WI38 (cell line): ENCODE results near the gene SLC9A9.

Experiments
- H3K4me3 ChIP-seq: 2 replicates; pipeline ENCODE4 v1.5.1; 2011; ENCODE audit warnings: low read depth, mild to moderate bottlenecking, control low read depth, low read length
- CTCF ChIP-seq: IDR thresholded peaks from 2 replicates; pipeline ENCODE4 v1.5.1; 2012; ENCODE audit warnings: low read depth, mild to moderate bottlenecking, control low read depth, low read length

The SLC9A9 gene

GRCh38 chr3:143430568-143430967 is 417.7 kb downstream of the SLC9A9 start:
- TF ChIP-seq CTCF: no peak
- H3K4me3 ChIP-seq: no peak overlapping the region

GRCh38 chr3:143429628-143430514 is 418.4 kb downstream of the SLC9A9 start:
- no peak for TF ChIP-seq CTCF
- H3K4me3 ChIP-seq: no peak overlapping the region

GRCh38 chr3:143428294-143428693 is 420.0 kb downstream of the SLC9A9 start:
- H3K4me3 ChIP-seq: no peak overlapping the region
- no peak for TF ChIP-seq CTCF

GRCh38 chr3:143427631-143428030 is 420.6 kb downstream of the SLC9A9 start:
- no peak for TF ChIP-seq CTCF
- no peak overlapping the region for H3K4me3 ChIP-seq

GRCh38 chr3:143424874-143425273 is 423.4 kb downstream of the SLC9A9 start:
- no peak overlapping the region for H3K4me3 ChIP-seq
- TF ChIP-seq CTCF: no peak

- no peak overlapping the region for H3K4me3 ChIP-seq
- no peak for TF ChIP-seq CTCF
Observed at GRCh38 chr3:143421556-143421955, 426.7 kb downstream of the SLC9A9 start.

GRCh38 chr3:143419611-143420010 is 428.7 kb downstream of the SLC9A9 start:
- TF ChIP-seq CTCF: no peak
- H3K4me3 ChIP-seq: no peak overlapping the region
